ENCODE measurements around the gene PDE4B. TPM values are rescaled to one million over a fixed set of nuclear protein-coding genes. Genes with fewer than 3 reads are reported as not detected.

The PDE4B gene
- total RNA-seq, 1 donor from 2014 or later: 0.57 TPM

DNA sequence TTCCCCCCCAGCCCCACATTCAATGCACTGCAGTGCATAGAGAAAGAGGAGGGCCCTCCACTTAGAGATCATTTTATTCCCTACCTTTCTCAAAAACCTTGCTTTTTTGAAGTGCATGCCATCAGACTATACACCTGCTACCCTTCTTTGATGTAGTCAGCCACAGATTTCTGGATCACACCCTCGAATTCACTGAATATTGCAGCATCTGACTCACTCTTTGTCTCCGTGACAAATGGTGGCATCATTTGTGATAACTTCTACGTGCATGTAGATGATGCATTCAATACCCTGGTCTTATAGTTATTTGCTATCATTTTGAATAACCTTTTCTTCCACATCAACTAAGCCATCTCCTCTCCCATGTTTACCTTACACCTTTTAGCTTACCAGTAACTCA lies 431.0 kb downstream of the PDE4B start:
- Mint-ChIP-seq H3K36me3 (ENCODE audit: low read depth) (no peaks in the 10 kb centered on the region), H3K4me3 (ENCODE audit: unreplicated experiment) (no peak overlapping the region), H3K27ac (ENCODE audit: unreplicated experiment) (no peak overlapping the region), H3K9me3 (ENCODE audit: low read depth) (no peaks in the 10 kb centered on the region), H3K27me3 (ENCODE audit: low read depth) (peaks cover 6% of the 10 kb centered on the region), H3K4me1 (ENCODE audit: low read depth) (no peaks in the 10 kb centered on the region)
- no peak for TF ChIP-seq CTCF (IDR thresholded peaks at IDR 0.05)
- DNase-seq (ENCODE audit: low spot score): no peak

- no peak for TF ChIP-seq CTCF (IDR thresholded peaks at IDR 0.05)
- no peak overlapping the region for H3K27ac Mint-ChIP-seq (ENCODE audit: unreplicated experiment)
- H3K36me3 Mint-ChIP-seq (ENCODE audit: low read depth): no peaks in the 10 kb centered on the region
- peaks cover 6% of the 10 kb centered on the region for H3K27me3 Mint-ChIP-seq (ENCODE audit: low read depth)
- no peak overlapping the region for H3K4me3 Mint-ChIP-seq (ENCODE audit: unreplicated experiment)
- no peaks in the 10 kb centered on the region for H3K9me3 Mint-ChIP-seq (ENCODE audit: low read depth)
- H3K4me1 Mint-ChIP-seq (ENCODE audit: low read depth): peaks cover 3% of the 10 kb centered on the region
- DNase-seq (ENCODE audit: low spot score): no peak
These were observed 434.3 kb downstream of the PDE4B start for GRCh38 chr1:66226985-66227384.

- Mint-ChIP-seq H3K4me1 (ENCODE audit: low read depth) (peaks cover 3% of the 10 kb centered on the region), H3K36me3 (ENCODE audit: low read depth) (no peaks in the 10 kb centered on the region), H3K4me3 (ENCODE audit: unreplicated experiment) (no peak overlapping the region), H3K27ac (ENCODE audit: unreplicated experiment) (no peak overlapping the region), H3K9me3 (ENCODE audit: low read depth) (no peaks in the 10 kb centered on the region), H3K27me3 (ENCODE audit: low read depth) (peaks cover 6% of the 10 kb centered on the region)
- no peak for TF ChIP-seq CTCF (IDR thresholded peaks at IDR 0.05)
- DNase-seq (ENCODE audit: low spot score): no peak
These were observed 435.3 kb downstream of the PDE4B start for GRCh38 chr1:66227966-66228365.

DNA sequence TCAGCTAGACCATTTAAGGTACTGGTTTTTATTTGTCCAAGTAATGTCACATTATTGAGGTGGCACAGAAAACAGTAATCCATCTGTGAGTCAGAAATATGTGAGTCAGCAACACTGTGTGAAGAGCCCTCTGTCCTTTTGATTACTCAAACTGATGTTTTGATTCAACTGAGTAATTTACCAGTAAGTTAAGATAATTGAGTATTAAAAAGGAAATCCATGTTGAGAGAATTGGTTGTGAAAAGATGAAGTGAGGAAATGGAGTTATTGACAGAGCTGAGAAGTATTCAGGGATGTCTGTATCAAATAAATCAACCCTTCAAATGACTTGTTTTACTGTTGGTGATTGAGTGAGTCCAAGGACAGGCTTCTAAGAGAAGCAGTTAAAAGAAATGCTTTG lies 438.5 kb downstream of the PDE4B start:
- Mint-ChIP-seq H3K9me3 (ENCODE audit: low read depth) (no peaks in the 10 kb centered on the region), H3K27me3 (ENCODE audit: low read depth) (no peaks in the 10 kb centered on the region), H3K36me3 (ENCODE audit: low read depth) (no peaks in the 10 kb centered on the region), H3K4me3 (ENCODE audit: unreplicated experiment) (no peak overlapping the region), H3K4me1 (ENCODE audit: low read depth) (peaks cover 3% of the 10 kb centered on the region), H3K27ac (ENCODE audit: unreplicated experiment) (no peak overlapping the region)
- no peak for DNase-seq (ENCODE audit: low spot score)
- TF ChIP-seq CTCF (IDR thresholded peaks at IDR 0.05): no peak

GRCh38 chr1:66231681-66232463 lies 439.2 kb downstream of the PDE4B start:
- H3K9me3 Mint-ChIP-seq (ENCODE audit: low read depth): no peaks in the 10 kb centered on the region
- no peaks in the 10 kb centered on the region for H3K27me3 Mint-ChIP-seq (ENCODE audit: low read depth)
- DNase-seq (ENCODE audit: low spot score): no peak
- H3K4me3 Mint-ChIP-seq (ENCODE audit: unreplicated experiment): no peak overlapping the region
- H3K36me3 Mint-ChIP-seq (ENCODE audit: low read depth): no peaks in the 10 kb centered on the region
- peaks cover 3% of the 10 kb centered on the region for H3K4me1 Mint-ChIP-seq (ENCODE audit: low read depth)
- TF ChIP-seq CTCF (IDR thresholded peaks at IDR 0.05): no peak
- H3K27ac Mint-ChIP-seq (ENCODE audit: unreplicated experiment): no peak overlapping the region
